NCI-H345 treated with DMSO at 0.1 percent for 48 hours (cell line): Measurements from ENCODE around the gene LRRC42.

ENCODE experiments used
- DNase-seq: peaks from one replicate; lab custom pipeline; 2025; ENCODE audit not compliant: unreplicated experiment; lab: John Stamatoyannopoulos, UW

LRRC42 gene, protein sequence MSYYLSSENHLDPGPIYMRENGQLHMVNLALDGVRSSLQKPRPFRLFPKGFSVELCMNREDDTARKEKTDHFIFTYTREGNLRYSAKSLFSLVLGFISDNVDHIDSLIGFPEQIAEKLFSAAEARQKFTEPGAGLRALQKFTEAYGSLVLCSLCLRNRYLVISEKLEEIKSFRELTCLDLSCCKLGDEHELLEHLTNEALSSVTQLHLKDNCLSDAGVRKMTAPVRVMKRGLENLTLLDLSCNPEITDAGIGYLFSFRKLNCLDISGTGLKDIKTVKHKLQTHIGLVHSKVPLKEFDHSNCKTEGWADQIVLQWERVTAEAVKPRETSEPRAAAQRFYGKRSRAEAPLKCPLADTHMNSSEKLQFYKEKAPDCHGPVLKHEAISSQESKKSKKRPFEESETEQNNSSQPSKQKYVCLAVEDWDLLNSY

DNA sequence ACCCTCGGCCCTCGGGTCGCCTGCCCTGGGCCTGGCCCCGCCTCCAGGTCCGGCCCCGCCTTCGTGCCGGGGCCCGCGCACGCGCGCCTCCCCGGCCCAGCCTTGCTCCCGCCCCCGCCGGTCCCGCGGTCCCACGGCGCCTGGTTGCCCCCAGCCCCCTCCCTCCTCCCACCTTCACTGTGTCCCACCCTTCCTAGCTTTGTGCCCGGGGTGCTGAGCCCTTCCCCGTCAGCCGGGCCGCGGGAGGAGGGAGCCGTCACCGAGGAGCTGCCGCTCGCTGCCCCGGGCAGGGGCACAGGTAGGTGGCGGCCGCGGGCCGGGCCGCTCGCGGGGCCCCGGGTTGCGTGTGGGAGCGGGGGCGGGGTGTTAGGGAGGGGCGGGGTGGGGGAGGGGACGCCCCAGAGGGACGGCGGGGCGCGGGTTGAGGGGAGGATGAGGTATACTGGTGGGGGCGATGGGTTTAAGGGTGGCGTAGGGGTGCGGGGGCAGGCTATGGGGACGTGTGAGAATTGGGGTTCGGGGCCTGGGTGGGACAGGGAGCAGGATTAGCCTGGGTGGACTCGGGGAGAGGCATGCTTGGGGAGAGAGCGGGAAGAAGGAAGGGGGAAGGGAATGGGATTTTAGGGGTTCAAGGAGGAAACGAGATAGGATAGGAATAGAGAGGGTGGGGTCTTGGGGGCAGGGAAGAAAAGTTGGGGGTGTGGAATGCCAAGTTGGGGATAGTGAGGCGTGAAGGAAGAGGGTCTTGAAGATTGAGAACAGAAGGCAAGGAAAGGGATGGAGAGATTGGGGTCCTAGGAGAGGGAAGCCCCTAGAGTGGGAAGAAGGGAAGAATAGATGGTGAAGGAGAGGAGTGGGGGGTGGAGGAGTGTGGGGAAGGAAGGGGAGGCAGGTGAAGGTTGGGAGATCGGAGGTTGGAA lies at the start of gene LRRC42:
LRRC42 (plus strand) TSS at position 99 of the 920 bp plus-strand sequence. CDS start 5,650 bp downstream, outside the sequence.
- DNase-seq, result no peak

GRCh38 chr1:53896635-53897229 lies 49.4 kb upstream of the LRRC42 start:
- DNase-seq, result no peak

DNA sequence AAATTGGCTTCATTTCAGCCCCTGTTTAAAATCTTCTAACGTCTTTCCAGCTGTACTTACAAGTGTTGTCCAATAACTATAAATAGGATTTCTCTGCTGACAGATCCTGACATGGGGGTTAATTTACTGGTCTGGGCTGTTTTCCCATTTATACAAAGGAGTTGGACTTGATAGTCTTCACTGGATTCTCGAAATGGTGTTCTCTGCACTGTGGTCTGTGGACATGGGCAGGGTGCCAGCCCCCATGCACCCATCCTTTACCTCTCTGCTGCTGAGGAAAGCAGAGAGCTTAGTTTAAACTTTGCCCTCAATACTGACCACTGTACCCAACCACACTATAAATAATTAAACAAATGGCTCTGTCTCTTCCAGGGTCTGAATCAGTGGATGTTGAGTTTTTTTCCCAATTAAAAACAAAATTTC lies 46.9 kb upstream of the LRRC42 start:
- no peak for DNase-seq

DNA sequence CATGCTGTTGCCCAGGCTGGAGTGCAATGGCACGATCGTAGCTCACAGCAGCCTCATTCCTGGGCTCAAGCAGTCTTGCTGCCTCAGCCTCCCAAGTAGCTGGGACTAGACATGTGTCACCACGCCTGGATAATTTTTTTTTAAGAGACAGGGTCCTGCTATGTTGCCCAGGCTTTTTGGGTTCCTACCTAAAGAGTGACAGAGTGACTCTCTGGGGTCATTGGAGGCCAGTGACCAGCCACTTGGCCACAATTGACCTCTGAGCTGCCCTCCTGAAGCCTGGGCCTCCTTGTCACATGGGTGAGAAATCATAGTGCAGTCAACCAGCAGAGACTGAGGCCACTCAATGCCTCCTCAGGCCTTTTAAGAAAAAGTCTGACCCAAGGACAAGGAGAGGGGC lies 46.4 kb upstream of the LRRC42 start:
- DNase-seq, result no peak

DNA sequence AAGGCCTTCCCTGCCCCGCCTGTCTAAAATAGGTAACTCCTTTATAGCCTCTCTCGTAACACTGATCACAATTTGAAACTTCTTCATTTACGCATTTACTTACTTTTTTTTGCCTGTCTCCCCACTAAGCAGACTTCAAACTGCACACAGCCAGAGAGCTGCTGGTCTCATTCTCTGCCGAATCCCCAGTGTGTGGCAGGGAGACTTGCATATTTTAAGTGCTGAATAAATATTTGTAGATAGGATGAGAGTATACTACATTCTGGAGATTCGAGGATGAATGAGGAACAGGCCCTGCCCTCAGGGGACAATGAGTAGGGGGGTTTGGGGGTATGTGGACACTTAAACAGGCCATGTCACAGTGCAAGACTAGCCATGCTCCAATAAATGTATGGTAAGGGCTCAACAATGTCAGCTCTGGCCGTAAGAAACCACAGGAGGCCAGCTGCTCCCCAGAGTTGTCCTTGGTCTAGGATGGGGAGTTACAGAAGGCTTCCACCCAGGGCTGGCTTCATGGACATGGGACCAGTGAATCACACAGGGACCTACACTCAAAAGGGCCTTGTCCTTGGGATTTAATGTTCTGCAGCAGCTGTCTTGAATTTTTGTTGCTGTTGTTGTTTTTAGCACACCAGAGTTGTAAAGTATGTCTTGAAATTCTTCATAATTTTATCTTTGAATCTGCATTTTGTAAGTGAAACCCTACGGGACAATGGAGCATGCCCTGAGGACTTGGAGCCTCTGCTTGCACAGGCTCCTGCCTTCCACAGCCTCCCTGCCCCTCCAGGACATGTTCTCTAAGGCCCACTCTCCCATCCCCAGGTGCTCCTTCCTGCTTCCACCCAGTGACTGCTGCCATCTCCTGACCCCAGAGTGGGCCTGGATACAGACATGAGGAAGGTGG lies 43.7 kb upstream of the LRRC42 start:
- DNase-seq, result no peak

DNA sequence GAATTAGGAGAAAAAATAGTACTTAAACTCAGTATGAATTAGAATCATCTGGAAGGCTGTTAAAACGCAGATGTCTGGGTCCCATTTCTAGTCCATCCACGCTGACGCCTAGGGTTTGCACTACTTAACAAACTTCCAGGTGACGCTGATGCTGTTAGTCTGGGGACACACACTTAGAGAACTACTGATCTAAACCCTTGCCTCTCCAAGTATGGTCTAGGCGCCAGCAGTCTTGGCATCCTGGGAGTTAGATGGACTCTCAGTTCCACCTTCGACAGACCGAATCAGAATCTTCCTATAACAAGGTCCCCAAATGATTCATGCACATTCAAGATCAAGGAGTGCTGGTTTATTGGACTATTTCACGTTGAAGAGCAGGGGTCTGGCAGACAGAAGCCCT lies 40.6 kb upstream of the LRRC42 start:
- DNase-seq, result no peak

- DNase-seq, result no peak
Observed at GRCh38 chr1:53906121-53906520, 40.0 kb upstream of the LRRC42 start.

DNA sequence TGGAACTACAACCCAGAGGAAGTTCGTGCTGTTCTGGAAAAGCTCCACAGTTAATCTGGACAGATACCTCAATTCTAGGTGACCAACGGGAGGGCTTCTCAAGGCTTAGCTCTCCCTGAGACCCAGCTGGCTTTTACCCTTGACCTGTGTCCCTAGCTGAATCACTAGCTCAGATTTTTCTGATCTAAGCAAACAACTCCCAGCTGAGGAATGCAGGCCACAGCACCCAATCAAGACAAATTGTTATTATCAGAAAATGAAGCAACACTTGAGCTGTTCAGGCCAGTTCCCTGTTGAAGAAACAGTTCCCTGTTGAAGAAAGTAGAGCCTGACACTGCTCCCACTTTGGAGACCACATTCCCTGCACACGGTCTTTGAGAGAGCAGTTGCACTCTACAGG lies 36.2 kb upstream of the LRRC42 start:
- DNase-seq, result no peak

- no peak for DNase-seq
Observed at GRCh38 chr1:53911442-53911841, 34.7 kb upstream of the LRRC42 start.

- no peak for DNase-seq
Observed at GRCh38 chr1:53913352-53914033, 32.7 kb upstream of the LRRC42 start.

DNA sequence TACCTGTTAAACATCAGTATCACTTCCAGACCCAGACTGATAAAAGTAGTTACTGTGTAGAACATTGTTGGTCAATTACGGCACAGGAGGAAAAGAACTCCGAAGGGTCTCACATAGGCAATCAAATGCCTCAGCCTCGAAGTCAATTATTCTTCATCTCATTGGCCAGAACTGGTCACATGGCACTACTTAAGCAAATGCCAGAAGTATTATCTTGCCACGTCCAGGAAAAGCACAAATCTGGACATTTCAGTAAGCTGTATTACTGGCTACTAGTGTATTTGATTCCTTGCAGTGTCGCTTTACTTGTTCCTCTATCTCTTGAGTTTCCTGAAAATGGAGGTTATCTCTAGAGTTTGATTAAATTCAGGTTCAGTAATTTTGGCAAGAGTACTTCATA lies 27.8 kb upstream of the LRRC42 start:
- DNase-seq, result no peak

DNA sequence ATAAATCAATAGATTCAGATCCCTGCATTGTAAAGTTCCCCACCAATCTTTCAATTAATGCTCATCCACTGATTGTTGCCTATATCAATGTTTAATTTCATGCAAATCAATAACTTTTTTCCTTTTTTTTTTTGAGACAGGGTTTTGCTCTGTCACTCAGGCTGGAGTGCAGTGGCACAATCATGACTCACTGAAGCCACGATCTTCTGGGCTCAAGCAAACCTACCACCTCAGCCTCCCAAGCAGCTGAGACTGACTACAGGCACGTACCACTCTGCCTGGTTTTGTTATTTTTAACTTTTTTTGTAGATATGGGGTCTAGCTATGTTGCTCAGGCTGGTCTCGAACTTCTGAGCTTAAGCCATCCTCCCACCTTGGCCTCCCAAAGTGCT lies 26.5 kb upstream of the LRRC42 start:
- no peak for DNase-seq

- no peak for DNase-seq
Observed at GRCh38 chr1:53927376-53927881, 18.7 kb upstream of the LRRC42 start.

- no peak for DNase-seq
Observed at GRCh38 chr1:53929246-53929960, 16.7 kb upstream of the LRRC42 start.

DNA sequence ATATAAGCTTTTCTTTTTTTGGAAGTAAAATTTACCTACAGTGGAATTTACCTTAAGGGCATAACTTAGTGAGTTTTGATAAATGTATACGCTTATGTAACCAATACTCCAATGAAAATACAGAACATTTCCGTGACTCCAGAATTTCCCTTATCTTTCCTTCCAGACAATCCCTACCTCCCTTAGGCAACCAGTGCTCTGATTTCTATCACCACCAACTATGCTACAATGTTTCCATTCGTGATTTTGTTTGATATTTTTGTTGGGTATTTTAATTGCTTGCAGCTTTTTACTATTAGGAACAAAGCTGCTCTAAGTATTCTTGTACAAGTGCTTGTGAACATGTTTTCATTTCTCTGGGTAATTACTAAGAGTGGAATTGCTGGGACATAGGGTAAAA lies 15.2 kb upstream of the LRRC42 start:
- DNase-seq, result no peak

GRCh38 chr1:53931523-53931922 lies 14.6 kb upstream of the LRRC42 start:
- no peak for DNase-seq

GRCh38 chr1:53934170-53934765 lies 11.9 kb upstream of the LRRC42 start:
- no peak for DNase-seq

GRCh38 chr1:53936430-53936829 lies 9.7 kb upstream of the LRRC42 start:
- DNase-seq, result no peak
